Measurements from ENCODE around the gene PCP2.

- TF ChIP-seq ZNF8 (CRISPR knock-in tag; IDR thresholded peaks at IDR 0.05) = no peak
- no peak for TF ChIP-seq GLIS3 (CRISPR knock-in tag; IDR thresholded peaks at IDR 0.05)
- TF ChIP-seq ARNTL (CRISPR knock-in tag; IDR thresholded peaks at IDR 0.05; ENCODE audit: borderline replicate concordance, low read depth) = no peak
- no peak for TF ChIP-seq BACH2 (CRISPR knock-in tag; IDR thresholded peaks at IDR 0.05; ENCODE audit: borderline replicate concordance)
- no peak for TF ChIP-seq TOX (CRISPR knock-in tag; IDR thresholded peaks at IDR 0.05; ENCODE audit: borderline replicate concordance)
- TF ChIP-seq CSRNP3 (CRISPR knock-in tag; IDR thresholded peaks at IDR 0.05) = no peak
- no peak for TF ChIP-seq CSDC2 (CRISPR knock-in tag; IDR thresholded peaks at IDR 0.05)
These were observed 7.7 kb downstream of the PCP2 start for GRCh38 chr19:7625763-7626372.
